Panc1 (cell line): Measurements from ENCODE around the gene CD84. TPM values are rescaled to one million over a fixed set of nuclear protein-coding genes. Genes with fewer than 3 reads are reported as not detected.

ENCODE experiments used
- ATAC-seq: fragments of 200-7000 bp; cut with Tn5 transposase; 2 replicates; pipeline ENCODE4 v1.9.1; 2020; ENCODE audit warnings: mild to moderate bottlenecking, moderate library complexity
- BruUV-seq: library from RNA; stranded (reverse); fragments of 400-500 nt; replicated peaks from 2 replicates; lab custom pipeline; 2021; lab: Mats Ljungman, UMichigan
- CTCF ChIA-PET: fragments of 300-600 bp; sonication (Branson Sonifier 250); formaldehyde crosslinking; loops from one replicate; lab custom pipeline; 2022; ENCODE audit warnings: antibody characterized with exemption; lab: Charles Lee
- POLR2A ChIA-PET: fragments of 300-600 bp; sonication (Branson Sonifier 250); formaldehyde crosslinking; loops from one replicate; lab custom pipeline; 2022; ENCODE audit warnings: antibody characterized with exemption; lab: Charles Lee
- DNase-seq: peaks from one replicate; pipeline ENCODE4 v3.0.0-alpha.2; 2010; ENCODE audit warnings: low read depth, low spot score
- H3K27ac ChIP-seq: 2 replicates; pipeline ENCODE4 v1.5.1; 2011; ENCODE audit warnings: mild to moderate bottlenecking, low read length, inconsistent platforms
- H3K27me3 ChIP-seq: fragments of 200-500 bp; sonication (Bioruptor generic); 2 replicates; pipeline ENCODE4 v1.6.0; 2014; ENCODE audit warnings: low read length, inconsistent platforms; ENCODE audit not compliant: control insufficient read depth, insufficient read depth
- H3K36me3 ChIP-seq: fragments of 200-500 bp; sonication (Bioruptor generic); 2 replicates; pipeline ENCODE4 v1.5.1; 2014; ENCODE audit warnings: inconsistent platforms, mild to moderate bottlenecking, low read length, moderate library complexity; ENCODE audit not compliant: control insufficient read depth, insufficient read depth
- H3K4me1 ChIP-seq: 2 replicates; pipeline ENCODE4 v1.5.1; 2011; ENCODE audit warnings: inconsistent platforms, mild to moderate bottlenecking, low read length, moderate library complexity; ENCODE audit not compliant: control insufficient read depth, insufficient read depth
- H3K4me3 ChIP-seq, 2 experiments: 2 replicates each; pipeline ENCODE4 v1.5.1; 2011 to 2012; ENCODE audit warnings: low read depth in 2 of 2, low read length in 2 of 2, mild to moderate bottlenecking in 2 of 2, inconsistent platforms in 1 of 2, moderate library complexity in 1 of 2
- H3K9me3 ChIP-seq: fragments of 200-500 bp; sonication (Bioruptor generic); 2 replicates; pipeline ENCODE4 v1.5.1; 2014; ENCODE audit warnings: low read depth, mild to moderate bottlenecking, inconsistent platforms, low read length, moderate library complexity; ENCODE audit not compliant: control insufficient read depth, insufficient read depth
- POLR2AphosphoS5 ChIP-seq: IDR thresholded peaks from 2 replicates; pipeline ENCODE4 v1.6.1; 2012; ENCODE audit warnings: mild to moderate bottlenecking, low read depth, low read length, moderate library complexity
- SIN3A ChIP-seq: IDR thresholded peaks from 2 replicates; pipeline ENCODE4 v1.6.1; 2012; ENCODE audit warnings: low read depth, mild to moderate bottlenecking, low read length, moderate library complexity, borderline replicate concordance; ENCODE audit not compliant: insufficient read depth
- TCF7L2 ChIP-seq: IDR thresholded peaks from 2 replicates; pipeline ENCODE4 v1.6.1; 2011; ENCODE audit warnings: mild to moderate bottlenecking, low read depth, low read length, inconsistent platforms
- in situ Hi-C: cut with HindIII; loops from 2 replicates; pipeline ENCODE4 v1.10.0; 2016; ENCODE audit warnings: low sequenced_read_pairs, low pct_unique_long_range_greater_than_20kb
- intact Hi-C: fragments of 100-400 bp; cut with micrococcal nuclease; formaldehyde crosslinking; loops from one replicate; pipeline ENCODE4 v1.10.0; 2022; ENCODE audit not compliant: unreplicated experiment
- total RNA-seq: library from RNA; stranded (reverse); gene quantifications from one replicate; pipeline ENCODE4 v1.2.1, GENCODE V29; 2021; ENCODE audit not compliant: unreplicated experiment
- TF ChIP-seq, protein P1 (sequence below), 2 experiments: IDR thresholded peaks; 2 replicates each; pipeline ENCODE4 v1.6.1; 2011 to 2012; ENCODE audit warnings: low read depth in 2 of 2, control low read depth in 1 of 2, low read length in 1 of 2, mild to moderate bottlenecking in 1 of 2, moderate library complexity in 1 of 2; ENCODE audit not compliant: insufficient read depth in 1 of 2
- TF ChIP-seq, protein P2 (sequence below): fragments of 450-650 bp; IDR thresholded peaks from 2 replicates; pipeline ENCODE4 v1.5.1; 2017; ENCODE audit warnings: mild to moderate bottlenecking

CD84 gene
- total RNA-seq, 1 experiment from 2014 or later: 0.26 TPM

GRCh38 chr1:160548183-160548582 lies 31.1 kb downstream of the CD84 start:
- POLR2A ChIA-PET: no interaction called here
- no peak for ATAC-seq
- CTCF ChIA-PET: no interaction called here
- Histone ChIP-seq H3K27me3 (no peaks in the 10 kb centered on the region), H3K4me3 (no peak overlapping the region), H3K9me3 (no peaks in the 10 kb centered on the region), H3K36me3 (no peaks in the 10 kb centered on the region), H3K4me1 (no peaks in the 10 kb centered on the region), H3K27ac (no peak overlapping the region)
- TF ChIP-seq, protein P1, sequence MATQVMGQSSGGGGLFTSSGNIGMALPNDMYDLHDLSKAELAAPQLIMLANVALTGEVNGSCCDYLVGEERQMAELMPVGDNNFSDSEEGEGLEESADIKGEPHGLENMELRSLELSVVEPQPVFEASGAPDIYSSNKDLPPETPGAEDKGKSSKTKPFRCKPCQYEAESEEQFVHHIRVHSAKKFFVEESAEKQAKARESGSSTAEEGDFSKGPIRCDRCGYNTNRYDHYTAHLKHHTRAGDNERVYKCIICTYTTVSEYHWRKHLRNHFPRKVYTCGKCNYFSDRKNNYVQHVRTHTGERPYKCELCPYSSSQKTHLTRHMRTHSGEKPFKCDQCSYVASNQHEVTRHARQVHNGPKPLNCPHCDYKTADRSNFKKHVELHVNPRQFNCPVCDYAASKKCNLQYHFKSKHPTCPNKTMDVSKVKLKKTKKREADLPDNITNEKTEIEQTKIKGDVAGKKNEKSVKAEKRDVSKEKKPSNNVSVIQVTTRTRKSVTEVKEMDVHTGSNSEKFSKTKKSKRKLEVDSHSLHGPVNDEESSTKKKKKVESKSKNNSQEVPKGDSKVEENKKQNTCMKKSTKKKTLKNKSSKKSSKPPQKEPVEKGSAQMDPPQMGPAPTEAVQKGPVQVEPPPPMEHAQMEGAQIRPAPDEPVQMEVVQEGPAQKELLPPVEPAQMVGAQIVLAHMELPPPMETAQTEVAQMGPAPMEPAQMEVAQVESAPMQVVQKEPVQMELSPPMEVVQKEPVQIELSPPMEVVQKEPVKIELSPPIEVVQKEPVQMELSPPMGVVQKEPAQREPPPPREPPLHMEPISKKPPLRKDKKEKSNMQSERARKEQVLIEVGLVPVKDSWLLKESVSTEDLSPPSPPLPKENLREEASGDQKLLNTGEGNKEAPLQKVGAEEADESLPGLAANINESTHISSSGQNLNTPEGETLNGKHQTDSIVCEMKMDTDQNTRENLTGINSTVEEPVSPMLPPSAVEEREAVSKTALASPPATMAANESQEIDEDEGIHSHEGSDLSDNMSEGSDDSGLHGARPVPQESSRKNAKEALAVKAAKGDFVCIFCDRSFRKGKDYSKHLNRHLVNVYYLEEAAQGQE (IDR thresholded peaks at IDR 0.05; ENCODE audit: insufficient read depth in 1 of 2, low read depth in 2 of 2, low read length in 1 of 2): no peak
- TF ChIP-seq, protein P2, sequence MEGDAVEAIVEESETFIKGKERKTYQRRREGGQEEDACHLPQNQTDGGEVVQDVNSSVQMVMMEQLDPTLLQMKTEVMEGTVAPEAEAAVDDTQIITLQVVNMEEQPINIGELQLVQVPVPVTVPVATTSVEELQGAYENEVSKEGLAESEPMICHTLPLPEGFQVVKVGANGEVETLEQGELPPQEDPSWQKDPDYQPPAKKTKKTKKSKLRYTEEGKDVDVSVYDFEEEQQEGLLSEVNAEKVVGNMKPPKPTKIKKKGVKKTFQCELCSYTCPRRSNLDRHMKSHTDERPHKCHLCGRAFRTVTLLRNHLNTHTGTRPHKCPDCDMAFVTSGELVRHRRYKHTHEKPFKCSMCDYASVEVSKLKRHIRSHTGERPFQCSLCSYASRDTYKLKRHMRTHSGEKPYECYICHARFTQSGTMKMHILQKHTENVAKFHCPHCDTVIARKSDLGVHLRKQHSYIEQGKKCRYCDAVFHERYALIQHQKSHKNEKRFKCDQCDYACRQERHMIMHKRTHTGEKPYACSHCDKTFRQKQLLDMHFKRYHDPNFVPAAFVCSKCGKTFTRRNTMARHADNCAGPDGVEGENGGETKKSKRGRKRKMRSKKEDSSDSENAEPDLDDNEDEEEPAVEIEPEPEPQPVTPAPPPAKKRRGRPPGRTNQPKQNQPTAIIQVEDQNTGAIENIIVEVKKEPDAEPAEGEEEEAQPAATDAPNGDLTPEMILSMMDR: no peak
- TF ChIP-seq SIN3A (no peak), POLR2AphosphoS5 (no peak), TCF7L2 (no peak)
- in situ Hi-C loops: no loop called here
- no TSS peak for BruUV-seq
- intact Hi-C loops: no loop called here
- no peak for DNase-seq

- in situ Hi-C loops: no loop called here
- H3K27ac ChIP-seq: no peak overlapping the region
- ATAC-seq (no peak), DNase-seq (no peak)
- H3K4me1 ChIP-seq: no peaks in the 10 kb centered on the region
- ChIA-PET POLR2A (no interaction called here), CTCF (no interaction called here)
- H3K9me3 ChIP-seq: no peaks in the 10 kb centered on the region
- no peak overlapping the region for H3K4me3 ChIP-seq
- H3K27me3 ChIP-seq: no peaks in the 10 kb centered on the region
- no peaks in the 10 kb centered on the region for H3K36me3 ChIP-seq
- no TSS peak for BruUV-seq
- TF ChIP-seq TCF7L2 (no peak), POLR2AphosphoS5 (no peak), SIN3A (no peak)
- TF ChIP-seq, protein P2: no peak
- TF ChIP-seq, protein P1 (IDR thresholded peaks at IDR 0.05; ENCODE audit: insufficient read depth in 1 of 2, low read depth in 2 of 2, low read length in 1 of 2): no peak
- intact Hi-C loops: no loop called here
Measured at GRCh38 chr1:160547422-160547821, 31.9 kb downstream of the CD84 start.
